ENCODE measurements around the gene COPS6.

Gene COPS6

GRCh38 chr7:100053215-100053614 lies 35.6 kb upstream of the COPS6 start:
- DNase-seq (ENCODE audit: insufficient read length, low spot score) (peak; percentile 42), FAIRE-seq (no peak)
- TF ChIP-seq, protein P1, sequence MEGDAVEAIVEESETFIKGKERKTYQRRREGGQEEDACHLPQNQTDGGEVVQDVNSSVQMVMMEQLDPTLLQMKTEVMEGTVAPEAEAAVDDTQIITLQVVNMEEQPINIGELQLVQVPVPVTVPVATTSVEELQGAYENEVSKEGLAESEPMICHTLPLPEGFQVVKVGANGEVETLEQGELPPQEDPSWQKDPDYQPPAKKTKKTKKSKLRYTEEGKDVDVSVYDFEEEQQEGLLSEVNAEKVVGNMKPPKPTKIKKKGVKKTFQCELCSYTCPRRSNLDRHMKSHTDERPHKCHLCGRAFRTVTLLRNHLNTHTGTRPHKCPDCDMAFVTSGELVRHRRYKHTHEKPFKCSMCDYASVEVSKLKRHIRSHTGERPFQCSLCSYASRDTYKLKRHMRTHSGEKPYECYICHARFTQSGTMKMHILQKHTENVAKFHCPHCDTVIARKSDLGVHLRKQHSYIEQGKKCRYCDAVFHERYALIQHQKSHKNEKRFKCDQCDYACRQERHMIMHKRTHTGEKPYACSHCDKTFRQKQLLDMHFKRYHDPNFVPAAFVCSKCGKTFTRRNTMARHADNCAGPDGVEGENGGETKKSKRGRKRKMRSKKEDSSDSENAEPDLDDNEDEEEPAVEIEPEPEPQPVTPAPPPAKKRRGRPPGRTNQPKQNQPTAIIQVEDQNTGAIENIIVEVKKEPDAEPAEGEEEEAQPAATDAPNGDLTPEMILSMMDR (IDR thresholded peaks at IDR 0.05; ENCODE audit: insufficient read depth, missing control alignments): peak; percentile 47

- DNase-seq (ENCODE audit: insufficient read length, low spot score): no peak
- TF ChIP-seq, protein P1 (IDR thresholded peaks at IDR 0.05; ENCODE audit: insufficient read depth, missing control alignments): no peak
- FAIRE-seq: no peak
Measured at GRCh38 chr7:100057006-100057405, 31.8 kb upstream of the COPS6 start.

DNA sequence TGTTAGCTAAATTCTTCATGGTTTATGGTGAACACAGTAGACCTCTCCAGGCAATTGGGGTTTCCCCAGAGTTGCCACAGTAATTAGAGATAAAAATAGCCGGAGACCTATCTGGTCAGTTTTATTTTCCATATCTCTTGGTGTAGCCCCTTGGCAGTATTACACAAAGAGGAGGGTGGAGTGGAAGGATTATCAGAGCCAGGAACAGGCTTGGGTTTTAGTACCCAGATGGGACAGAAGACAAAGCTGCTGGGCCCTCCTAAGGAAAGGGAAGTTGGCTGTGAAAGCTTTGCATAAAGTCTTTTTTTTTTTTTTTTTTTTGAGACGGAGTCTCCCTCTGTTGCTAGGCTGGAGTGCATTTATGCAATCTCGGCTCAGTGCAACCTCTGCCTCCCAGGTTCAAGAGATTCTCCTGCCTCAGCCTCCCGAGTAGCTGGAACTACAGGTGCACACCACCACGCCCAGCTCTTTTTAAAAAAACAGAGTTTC lies 29.5 kb upstream of the COPS6 start:
- FAIRE-seq: no peak
- TF ChIP-seq, protein P1 (IDR thresholded peaks at IDR 0.05; ENCODE audit: insufficient read depth, missing control alignments): no peak

GRCh38 chr7:100061518-100062193 lies 27.1 kb upstream of the COPS6 start:
- no peak for FAIRE-seq
- TF ChIP-seq, protein P1 (IDR thresholded peaks at IDR 0.05; ENCODE audit: insufficient read depth, missing control alignments): no peak

More for the DNA sequence above, 29.5 kb upstream of the COPS6 start:
- DNase-seq (ENCODE audit: insufficient read length, low spot score): no peak

GRCh38 chr7:100063376-100063775 lies 25.4 kb upstream of the COPS6 start:
- TF ChIP-seq, protein P1 (IDR thresholded peaks at IDR 0.05; ENCODE audit: insufficient read depth, missing control alignments): no peak
- DNase-seq (ENCODE audit: insufficient read length, low spot score) (no peak), FAIRE-seq (no peak)

More at GRCh38 chr7:100061518-100062193, 27.1 kb upstream of the COPS6 start:
- no peak for DNase-seq (ENCODE audit: insufficient read length, low spot score)

DNA sequence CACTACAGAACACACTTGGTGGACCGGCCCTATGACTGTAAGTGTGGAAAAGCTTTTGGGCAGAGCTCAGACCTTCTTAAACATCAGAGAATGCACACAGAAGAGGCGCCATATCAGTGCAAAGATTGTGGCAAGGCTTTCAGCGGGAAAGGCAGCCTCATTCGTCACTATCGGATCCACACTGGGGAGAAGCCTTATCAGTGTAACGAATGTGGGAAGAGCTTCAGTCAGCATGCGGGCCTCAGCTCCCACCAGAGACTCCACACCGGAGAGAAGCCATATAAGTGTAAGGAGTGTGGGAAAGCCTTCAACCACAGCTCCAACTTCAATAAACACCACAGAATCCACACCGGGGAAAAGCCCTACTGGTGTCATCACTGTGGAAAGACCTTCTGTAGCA lies 24.6 kb upstream of the COPS6 start:
- TF ChIP-seq, protein P1 (IDR thresholded peaks at IDR 0.05; ENCODE audit: insufficient read depth, missing control alignments): no peak
- DNase-seq (ENCODE audit: insufficient read length, low spot score): no peak
- FAIRE-seq: no peak

- FAIRE-seq (no peak), DNase-seq (ENCODE audit: insufficient read length, low spot score) (no peak)
Measured at GRCh38 chr7:100065452-100066186, 23.1 kb upstream of the COPS6 start.

More at GRCh38 chr7:100065452-100066186, 23.1 kb upstream of the COPS6 start:
- TF ChIP-seq, protein P1 (IDR thresholded peaks at IDR 0.05; ENCODE audit: insufficient read depth, missing control alignments): no peak

Data from D721Med (cell line).